WTC11 (cell line): Measurements from ENCODE around the gene ANKRD11.

Experiments
- ATF3 ChIP-seq: sonication (generic); formaldehyde crosslinking; conservative IDR thresholded peaks from 2 replicates; pipeline ENCODE4 v1.8.1; 2022; ENCODE audit warnings: mild to moderate bottlenecking, missing genetic modification reagents
- ESRRA ChIP-seq: sonication (generic); formaldehyde crosslinking; IDR thresholded peaks from 2 replicates; pipeline ENCODE4 v1.8.1; 2022; ENCODE audit warnings: mild to moderate bottlenecking, missing genetic modification reagents, borderline replicate concordance
- FOXK1 ChIP-seq: sonication (generic); formaldehyde crosslinking; IDR thresholded peaks from 2 replicates; pipeline ENCODE4 v1.8.0; 2022; ENCODE audit warnings: mild to moderate bottlenecking, moderate library complexity, missing genetic modification reagents
- KAT7 ChIP-seq: sonication (generic); formaldehyde crosslinking; IDR thresholded peaks from 2 replicates; pipeline ENCODE4 v1.8.1; 2023; ENCODE audit warnings: missing genetic modification reagents, mild to moderate bottlenecking, borderline replicate concordance
- NR2C2 ChIP-seq: sonication (generic); formaldehyde crosslinking; IDR thresholded peaks from 2 replicates; pipeline ENCODE4 v1.8.0; 2022; ENCODE audit warnings: mild to moderate bottlenecking, missing genetic modification reagents
- SP1 ChIP-seq: sonication (generic); formaldehyde crosslinking; conservative IDR thresholded peaks from 2 replicates; pipeline ENCODE4 v1.8.1; 2022; ENCODE audit warnings: missing genetic modification reagents
- ZBTB21 ChIP-seq: sonication (generic); formaldehyde crosslinking; IDR thresholded peaks from 2 replicates; pipeline ENCODE4 v1.8.1; 2023; ENCODE audit warnings: mild to moderate bottlenecking, missing genetic modification reagents, borderline replicate concordance
- TF ChIP-seq, protein P1 (sequence below): fragments of 200-600 bp; IDR thresholded peaks from 2 replicates; pipeline ENCODE4 v1.8.0; 2022; ENCODE audit warnings: antibody characterized with exemption
- TF ChIP-seq, protein P2 (sequence below): sonication (generic); formaldehyde crosslinking; IDR thresholded peaks from 2 replicates; pipeline ENCODE4 v1.8.0; 2022; ENCODE audit warnings: mild to moderate bottlenecking, missing genetic modification reagents
- TF ChIP-seq, protein P3 (sequence below): sonication (generic); formaldehyde crosslinking; IDR thresholded peaks from 2 replicates; pipeline ENCODE4 v1.8.0; 2022; ENCODE audit warnings: mild to moderate bottlenecking, missing genetic modification reagents

DNA sequence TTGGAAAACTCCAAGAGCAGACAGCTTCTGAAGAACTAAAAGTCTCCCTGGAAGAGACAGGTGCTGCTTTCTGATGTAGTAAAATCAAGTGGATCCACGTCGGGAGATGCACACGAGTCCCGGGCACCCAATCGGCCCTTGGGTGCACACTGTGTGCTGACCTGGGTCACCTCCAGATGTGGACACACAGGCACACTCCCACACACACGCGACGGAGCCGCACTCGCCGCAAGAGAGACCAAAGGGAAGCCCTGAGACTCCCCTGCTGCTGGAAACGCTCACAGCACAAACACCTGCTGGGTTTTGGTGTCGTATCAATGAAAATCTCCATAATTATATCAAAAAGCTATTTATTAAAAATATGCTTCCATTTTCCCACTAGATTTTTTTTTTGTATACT, 94.2 kb downstream of the ANKRD11 start:
- TF ChIP-seq, protein P1, sequence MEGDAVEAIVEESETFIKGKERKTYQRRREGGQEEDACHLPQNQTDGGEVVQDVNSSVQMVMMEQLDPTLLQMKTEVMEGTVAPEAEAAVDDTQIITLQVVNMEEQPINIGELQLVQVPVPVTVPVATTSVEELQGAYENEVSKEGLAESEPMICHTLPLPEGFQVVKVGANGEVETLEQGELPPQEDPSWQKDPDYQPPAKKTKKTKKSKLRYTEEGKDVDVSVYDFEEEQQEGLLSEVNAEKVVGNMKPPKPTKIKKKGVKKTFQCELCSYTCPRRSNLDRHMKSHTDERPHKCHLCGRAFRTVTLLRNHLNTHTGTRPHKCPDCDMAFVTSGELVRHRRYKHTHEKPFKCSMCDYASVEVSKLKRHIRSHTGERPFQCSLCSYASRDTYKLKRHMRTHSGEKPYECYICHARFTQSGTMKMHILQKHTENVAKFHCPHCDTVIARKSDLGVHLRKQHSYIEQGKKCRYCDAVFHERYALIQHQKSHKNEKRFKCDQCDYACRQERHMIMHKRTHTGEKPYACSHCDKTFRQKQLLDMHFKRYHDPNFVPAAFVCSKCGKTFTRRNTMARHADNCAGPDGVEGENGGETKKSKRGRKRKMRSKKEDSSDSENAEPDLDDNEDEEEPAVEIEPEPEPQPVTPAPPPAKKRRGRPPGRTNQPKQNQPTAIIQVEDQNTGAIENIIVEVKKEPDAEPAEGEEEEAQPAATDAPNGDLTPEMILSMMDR: no peak
- TF ChIP-seq, protein P2, sequence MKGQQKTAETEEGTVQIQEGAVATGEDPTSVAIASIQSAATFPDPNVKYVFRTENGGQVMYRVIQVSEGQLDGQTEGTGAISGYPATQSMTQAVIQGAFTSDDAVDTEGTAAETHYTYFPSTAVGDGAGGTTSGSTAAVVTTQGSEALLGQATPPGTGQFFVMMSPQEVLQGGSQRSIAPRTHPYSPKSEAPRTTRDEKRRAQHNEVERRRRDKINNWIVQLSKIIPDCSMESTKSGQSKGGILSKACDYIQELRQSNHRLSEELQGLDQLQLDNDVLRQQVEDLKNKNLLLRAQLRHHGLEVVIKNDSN (CRISPR knock-in tag): no peak
- TF ChIP-seq ZBTB21 (CRISPR knock-in tag): no peak
- TF ChIP-seq, protein P3, sequence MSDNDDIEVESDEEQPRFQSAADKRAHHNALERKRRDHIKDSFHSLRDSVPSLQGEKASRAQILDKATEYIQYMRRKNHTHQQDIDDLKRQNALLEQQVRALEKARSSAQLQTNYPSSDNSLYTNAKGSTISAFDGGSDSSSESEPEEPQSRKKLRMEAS (CRISPR knock-in tag): no peak
- no peak for TF ChIP-seq ATF3
- TF ChIP-seq ESRRA (CRISPR knock-in tag): no peak
- TF ChIP-seq SP1: no peak
- no peak for TF ChIP-seq FOXK1 (CRISPR knock-in tag)
- TF ChIP-seq NR2C2 (CRISPR knock-in tag): no peak
- TF ChIP-seq KAT7 (CRISPR knock-in tag): no peak
